A673 (cell line): ENCODE measurements around the gene CCDC191. TPM values are rescaled to one million over a fixed set of nuclear protein-coding genes. Genes with fewer than 3 reads are reported as not detected.

Source experiments
- Bru-seq: library from RNA; stranded (reverse); fragments of 400-500 nt; gene quantifications from one replicate; lab custom pipeline; 2021; lab: Mats Ljungman, UMichigan
- BruChase-seq, 2 experiments: library from RNA; stranded (reverse); fragments of 400-500 nt; gene quantifications; one replicate each; lab custom pipeline; 2021; lab: Mats Ljungman, UMichigan
- BruUV-seq: library from RNA; stranded (reverse); fragments of 400-500 nt; replicated peaks from 2 replicates; lab custom pipeline; 2021; lab: Mats Ljungman, UMichigan
- CTCF ChIA-PET: fragments of 300-600 bp; sonication (Branson Sonifier 250); formaldehyde crosslinking; loops from one replicate; lab custom pipeline; 2022; ENCODE audit warnings: antibody characterized with exemption; lab: Charles Lee
- POLR2A ChIA-PET: fragments of 300-600 bp; sonication (Branson Sonifier 250); formaldehyde crosslinking; loops from one replicate; lab custom pipeline; 2022; ENCODE audit warnings: antibody characterized with exemption; ENCODE audit not compliant: low non-redundant PET; lab: Charles Lee
- DNase-seq: peaks from one replicate; pipeline ENCODE4 v3.0.0-alpha.2; 2015; ENCODE audit warnings: low spot score
- H3K27ac ChIP-seq: fragments of 200-600 bp; sonication (generic); 2 replicates; pipeline ENCODE4 v1.5.1; 2016; ENCODE audit warnings: mixed run types, low read depth, mild to moderate bottlenecking, mixed read lengths, antibody characterized with exemption, low read length; ENCODE audit not compliant: poor library complexity, severe bottlenecking
- H3K27me3 ChIP-seq: fragments of 200-600 bp; sonication (generic); replicated peaks from 2 replicates; pipeline ENCODE4 v1.6.1; 2017; ENCODE audit warnings: mixed run types, low read depth, mild to moderate bottlenecking, mixed read lengths, antibody characterized with exemption, low read length; ENCODE audit not compliant: insufficient read depth, poor library complexity
- H3K36me3 ChIP-seq: fragments of 200-600 bp; sonication (generic); 2 replicates; pipeline ENCODE4 v1.6.1; 2016; ENCODE audit warnings: mixed run types, mild to moderate bottlenecking, mixed read lengths, antibody characterized with exemption, low read length; ENCODE audit not compliant: insufficient read depth, poor library complexity, severe bottlenecking
- H3K4me1 ChIP-seq: fragments of 200-600 bp; sonication (generic); 2 replicates; pipeline ENCODE4 v1.6.1; 2017; ENCODE audit warnings: mixed run types, mild to moderate bottlenecking, mixed read lengths, antibody characterized with exemption, low read length; ENCODE audit not compliant: insufficient read depth, poor library complexity, severe bottlenecking
- H3K4me3 ChIP-seq: fragments of 200-600 bp; sonication (generic); 2 replicates; pipeline ENCODE4 v1.5.1; 2016; ENCODE audit warnings: low read depth, mixed run types, mild to moderate bottlenecking, mixed read lengths, low read length; ENCODE audit not compliant: poor library complexity, severe bottlenecking
- H3K9me3 ChIP-seq: fragments of 200-600 bp; sonication (generic); 2 replicates; pipeline ENCODE4 v1.6.1; 2016; ENCODE audit warnings: mixed run types, low read depth, mild to moderate bottlenecking, mixed read lengths, antibody characterized with exemption, low read length; ENCODE audit not compliant: poor library complexity, severe bottlenecking
- EZH2 ChIP-seq: fragments of 200-600 bp; sonication (generic); IDR thresholded peaks from 2 replicates; pipeline ENCODE4 v1.6.1; 2017; ENCODE audit warnings: borderline replicate concordance, low read depth, mild to moderate bottlenecking, mixed read lengths, antibody characterized with exemption, low read length; ENCODE audit not compliant: poor library complexity, severe bottlenecking
- intact Hi-C: fragments of 100-400 bp; cut with micrococcal nuclease; formaldehyde crosslinking; loops from one replicate; pipeline ENCODE4 v1.10.0; 2022; ENCODE audit not compliant: unreplicated experiment
- long read RNA-seq: library from polyadenylated mRNA; stranded (forward); transcript quantifications from one replicate; pipeline ENCODE4 v2.0.0, GENCODE V29; 2022
- total RNA-seq: library from RNA; stranded (reverse); gene quantifications from 2 replicates; pipeline ENCODE4 v1.2.3, GENCODE V29; 2021
- TF ChIP-seq, protein P1 (sequence below): fragments of 300-800, 200-600 bp; sonication (generic); conservative IDR thresholded peaks from 2 replicates; pipeline ENCODE4 v1.5.1; 2017; ENCODE audit warnings: low read depth, mild to moderate bottlenecking, antibody characterized with exemption, low read length, moderate library complexity, mixed read lengths

Gene CCDC191, protein sequence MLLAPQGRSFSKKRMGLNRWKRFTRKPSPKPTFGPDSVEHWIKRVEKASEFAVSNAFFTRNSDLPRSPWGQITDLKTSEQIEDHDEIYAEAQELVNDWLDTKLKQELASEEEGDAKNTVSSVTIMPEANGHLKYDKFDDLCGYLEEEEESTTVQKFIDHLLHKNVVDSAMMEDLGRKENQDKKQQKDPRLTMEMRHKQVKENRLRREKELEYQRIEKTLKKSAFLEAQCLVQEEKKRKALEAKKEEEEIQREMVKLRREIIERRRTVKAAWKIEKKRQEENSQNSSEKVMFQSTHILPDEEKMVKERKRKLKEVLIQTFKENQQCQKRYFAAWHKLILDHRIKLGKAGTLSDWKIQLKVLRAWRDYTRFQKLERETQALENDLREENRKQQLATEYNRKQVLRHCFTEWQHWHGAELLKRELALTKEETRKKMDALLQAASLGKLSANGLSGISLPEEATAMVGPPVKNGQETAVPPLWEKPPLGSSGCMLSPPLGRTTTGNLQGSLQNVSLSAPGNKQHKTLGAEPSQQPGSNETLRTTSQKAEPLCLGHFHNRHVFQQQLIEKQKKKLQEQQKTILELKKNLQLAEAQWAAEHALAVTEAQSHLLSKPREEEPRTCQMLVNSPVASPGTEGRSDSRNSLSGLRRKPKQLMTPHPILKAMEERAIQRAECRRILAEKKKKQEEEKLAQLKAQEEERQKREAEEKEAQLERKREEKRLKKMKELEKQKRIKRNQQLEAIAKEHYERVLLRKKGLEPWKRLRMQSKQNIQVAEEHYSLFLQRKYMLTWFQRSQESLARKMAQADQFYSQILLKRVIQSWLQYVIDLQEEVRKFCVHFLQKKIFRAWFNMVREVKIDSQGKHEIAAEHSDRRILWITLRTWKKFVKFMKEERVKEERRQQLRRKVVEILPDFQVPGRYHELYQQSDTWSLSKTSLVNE
- total RNA-seq = 1.1 and 3.2 TPM in 2 replicates
- Bru-seq, nascent RNA = percentile 42 among the genes with signal in this experiment
- percentile 40 among the genes with signal in this experiment for BruChase-seq, experiment 1, labeled RNA remaining after a 2-hour chase
- percentile 31 among the genes with signal in this experiment for BruChase-seq, experiment 2, labeled RNA remaining after a 6-hour chase
- long read RNA-seq, partial matches to known transcripts = 1 of 3 reads
- long read RNA-seq, other reads (novel, unspliced or antisense) = 2 of 3 reads

DNA sequence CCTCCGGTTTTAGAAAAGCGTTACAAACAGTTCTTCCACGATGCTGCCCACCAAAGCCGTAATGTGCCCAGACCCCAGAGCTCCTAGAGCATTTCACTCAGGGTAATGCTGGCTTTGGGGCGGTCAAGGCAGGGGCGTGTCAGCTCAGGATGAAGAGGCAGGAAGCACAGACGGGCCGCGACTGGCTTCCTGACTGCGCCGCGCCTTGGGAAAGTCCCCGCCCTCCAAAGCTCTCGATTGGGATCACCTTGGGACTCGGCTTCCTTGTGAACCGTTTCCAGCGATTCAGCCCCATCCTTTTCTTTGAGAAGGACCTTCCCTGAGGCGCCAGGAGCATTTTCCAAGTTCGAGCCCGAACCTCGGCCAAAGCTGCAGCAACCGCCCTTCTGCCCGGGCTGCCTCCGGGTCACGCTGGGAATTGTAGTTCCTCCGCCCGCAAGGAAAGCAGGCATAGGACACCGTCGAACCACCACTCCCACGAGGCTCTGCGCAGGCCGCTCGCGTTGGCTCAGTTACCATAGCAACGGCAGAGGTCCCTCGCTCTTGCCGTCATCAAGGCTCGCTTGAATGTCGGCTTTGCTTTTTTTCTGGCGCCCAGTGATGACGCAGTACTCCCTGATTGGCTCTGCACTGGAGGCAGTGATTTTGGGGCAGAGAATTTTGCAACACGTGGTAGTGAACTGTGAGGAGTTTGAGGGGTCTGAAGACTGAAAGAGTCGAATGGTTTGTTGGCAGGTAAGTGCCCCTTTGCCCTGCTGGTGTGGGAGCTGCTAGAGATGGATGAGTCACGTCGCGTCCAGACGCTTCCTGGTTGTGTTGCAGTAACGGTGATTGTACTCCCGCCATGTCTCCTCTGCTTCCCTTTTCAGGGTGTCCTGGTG lies at the start of gene CCDC191, which contains the start of gene QTRT2:
Gene CCDC191 (minus strand): TSS at position 397 of the 881 bp plus-strand sequence. CDS start 60 bp downstream, at position 337.
Gene QTRT2 (plus strand): TSS at position 608 of the 881 bp plus-strand sequence. CDS start 8,521 bp downstream, outside the sequence.
- no peak for TF ChIP-seq EZH2
- TF ChIP-seq, protein P1, sequence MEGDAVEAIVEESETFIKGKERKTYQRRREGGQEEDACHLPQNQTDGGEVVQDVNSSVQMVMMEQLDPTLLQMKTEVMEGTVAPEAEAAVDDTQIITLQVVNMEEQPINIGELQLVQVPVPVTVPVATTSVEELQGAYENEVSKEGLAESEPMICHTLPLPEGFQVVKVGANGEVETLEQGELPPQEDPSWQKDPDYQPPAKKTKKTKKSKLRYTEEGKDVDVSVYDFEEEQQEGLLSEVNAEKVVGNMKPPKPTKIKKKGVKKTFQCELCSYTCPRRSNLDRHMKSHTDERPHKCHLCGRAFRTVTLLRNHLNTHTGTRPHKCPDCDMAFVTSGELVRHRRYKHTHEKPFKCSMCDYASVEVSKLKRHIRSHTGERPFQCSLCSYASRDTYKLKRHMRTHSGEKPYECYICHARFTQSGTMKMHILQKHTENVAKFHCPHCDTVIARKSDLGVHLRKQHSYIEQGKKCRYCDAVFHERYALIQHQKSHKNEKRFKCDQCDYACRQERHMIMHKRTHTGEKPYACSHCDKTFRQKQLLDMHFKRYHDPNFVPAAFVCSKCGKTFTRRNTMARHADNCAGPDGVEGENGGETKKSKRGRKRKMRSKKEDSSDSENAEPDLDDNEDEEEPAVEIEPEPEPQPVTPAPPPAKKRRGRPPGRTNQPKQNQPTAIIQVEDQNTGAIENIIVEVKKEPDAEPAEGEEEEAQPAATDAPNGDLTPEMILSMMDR = no peak
- TSS peak; percentile 69 for BruUV-seq

DNA sequence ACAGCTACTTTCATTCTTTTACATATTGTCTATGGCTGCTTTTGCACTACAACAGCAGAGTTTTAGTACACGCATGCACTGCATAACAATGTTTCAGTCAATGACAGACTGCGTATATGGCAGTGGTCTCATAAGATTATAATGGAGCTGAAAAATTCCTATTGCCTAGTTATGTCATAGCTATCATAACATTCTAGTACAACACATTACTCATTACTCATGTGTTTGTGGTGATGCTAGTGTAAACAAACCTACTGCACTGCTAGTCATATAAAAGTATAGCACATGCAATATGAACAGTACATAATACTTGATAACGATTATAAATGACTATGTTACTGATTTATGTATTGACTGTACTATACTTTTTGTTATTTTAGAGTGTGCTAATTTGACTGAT lies 48.1 kb upstream of the CCDC191 start:
- DNase-seq = no peak
- no peak for TF ChIP-seq EZH2
- TF ChIP-seq, protein P1 = no peak
- Histone ChIP-seq H3K27ac (no peak overlapping the region), H3K4me3 (no peak overlapping the region), H3K36me3 (no peaks in the 10 kb centered on the region), H3K4me1 (peaks cover 8% of the 10 kb centered on the region), H3K9me3 (no peaks in the 10 kb centered on the region), H3K27me3 (no peaks in the 10 kb centered on the region)
- ChIA-PET POLR2A (no interaction called here), CTCF (no interaction called here)
- intact Hi-C loops = no loop called here
- no TSS peak for BruUV-seq

More for the DNA sequence above, at the start of gene CCDC191, which contains the start of gene QTRT2:
- ChIA-PET POLR2A (no interaction called here), CTCF (no interaction called here)
- Histone ChIP-seq H3K4me1 (peaks cover 5% of the 10 kb centered on the region), H3K27ac (peak within 1 kb of the TSS; percentile 65), H3K27me3 (no peaks in the 10 kb centered on the region), H3K4me3 (peak within 1 kb of the TSS; percentile 67), H3K36me3 (no peaks in the 10 kb centered on the region), H3K9me3 (no peaks in the 10 kb centered on the region)
- peak; percentile 100 for DNase-seq
- intact Hi-C loops = loop anchor here (10.0 kb wide), 1 partner anchor 312 kb away; the partner anchor contains the start of genes ATP6V1A and NAA50
